NCI-H345 treated with DMSO at 0.1 percent for 48 hours (cell line): ENCODE results near the gene TMEFF1.

Experiments
- DNase-seq: peaks from one replicate; lab custom pipeline; 2025; ENCODE audit not compliant: unreplicated experiment; lab: John Stamatoyannopoulos, UW

The TMEFF1 gene

DNA sequence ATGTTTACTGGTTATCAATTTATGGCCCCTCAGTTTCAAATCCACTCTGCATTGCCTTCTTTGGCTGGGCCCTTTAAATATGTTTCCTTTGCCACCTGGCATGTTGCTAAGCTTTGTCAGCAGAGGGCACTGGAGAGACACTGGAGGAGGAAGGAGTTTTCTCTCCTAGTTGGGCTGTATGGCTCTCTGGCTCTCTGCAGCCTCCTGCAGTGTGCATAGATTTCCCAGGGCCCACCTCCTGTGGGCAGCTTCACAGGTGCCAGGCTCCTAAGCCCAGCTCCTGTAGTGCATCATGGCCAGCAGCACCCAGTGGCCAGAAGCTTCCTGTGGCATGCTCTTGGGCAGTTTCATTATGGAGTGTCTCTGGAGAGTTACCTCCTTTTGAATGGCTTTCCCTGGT is 128.3 kb downstream of the TMEFF1 start:
- peak; percentile 47 for DNase-seq

DNA sequence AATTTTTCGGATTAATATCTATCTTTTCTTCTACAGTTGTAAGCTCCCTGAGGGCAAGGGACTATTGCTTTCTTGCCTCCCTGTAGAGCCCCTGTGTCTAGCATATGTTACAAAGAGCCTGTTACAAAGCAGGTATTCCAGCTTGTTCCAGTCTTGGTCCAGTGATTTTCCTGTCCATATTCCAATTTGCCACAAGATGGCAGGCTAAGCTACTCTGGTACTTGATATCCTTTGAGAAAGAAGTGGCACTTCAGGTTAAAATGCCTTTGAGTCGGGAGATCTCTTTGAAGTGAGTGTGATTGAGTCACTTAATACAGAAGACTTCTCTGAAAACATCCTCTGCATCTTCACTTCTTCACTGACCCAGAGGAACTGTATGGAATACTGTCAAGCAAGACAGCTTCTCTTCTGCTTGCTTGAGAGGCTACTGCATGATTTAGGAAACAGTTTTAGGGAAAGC is 129.4 kb downstream of the TMEFF1 start:
- peak; percentile 74 for DNase-seq

GRCh38 chr9:100605405-100605804 is 132.5 kb downstream of the TMEFF1 start:
- no peak for DNase-seq

DNA sequence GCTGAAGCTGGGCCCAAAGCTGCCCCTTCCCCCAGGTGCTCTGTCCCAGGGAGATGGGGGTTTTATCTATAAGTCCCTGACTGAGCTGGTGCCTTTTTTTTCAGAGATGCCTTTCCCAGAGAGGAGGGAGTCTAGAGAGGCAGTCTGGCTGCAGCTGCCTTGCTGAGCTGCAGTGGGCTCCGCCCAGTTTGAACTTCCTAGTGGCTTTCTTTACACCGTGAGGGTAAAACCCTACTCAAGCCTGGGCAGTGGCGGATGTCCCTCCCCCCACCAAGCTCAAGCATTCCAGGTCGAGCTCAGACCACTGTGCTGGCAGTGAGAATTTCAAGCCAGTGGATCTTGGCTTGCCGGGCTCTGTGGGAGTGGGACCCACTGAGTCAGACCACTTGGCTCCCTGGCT is 146.2 kb downstream of the TMEFF1 start:
- no peak for DNase-seq

GRCh38 chr9:100619665-100620064 is 146.7 kb downstream of the TMEFF1 start:
- DNase-seq: no peak

DNA sequence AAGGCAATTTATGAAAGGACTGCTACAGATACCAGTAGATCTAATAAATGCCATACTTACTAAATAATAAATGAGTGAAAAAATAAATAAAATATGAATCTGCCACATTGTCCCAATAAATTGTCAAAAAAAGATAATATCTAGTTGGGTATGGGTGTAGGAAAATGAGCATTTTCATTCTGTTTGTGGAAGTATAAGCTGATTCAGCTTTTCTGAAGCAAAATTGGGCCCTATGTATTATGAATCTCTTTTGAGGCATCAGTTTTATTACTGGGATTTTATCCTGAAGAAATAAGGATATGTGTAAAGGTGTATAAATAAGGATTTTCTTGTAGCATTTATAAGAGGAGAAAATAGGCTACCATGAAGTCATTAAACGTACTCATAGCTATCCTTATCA is 151.0 kb downstream of the TMEFF1 start:
- DNase-seq: no peak

GRCh38 chr9:100626949-100627348 is 154.0 kb downstream of the TMEFF1 start:
- no peak for DNase-seq
